GM19463 (cell line): ENCODE measurements around the gene SPNS1.
"Not testable (repeated sequence)": the region's sequence is repeated elsewhere in the genome, so short reads cannot be mapped to it uniquely, and the experiment has no call there.

Experiments used
- ATAC-seq: cut with Tn5 transposase; IDR thresholded peaks from one replicate; pipeline ENCODE4 v1.9.1; 2021; ENCODE audit warnings: mild to moderate bottlenecking, moderate library complexity; ENCODE audit not compliant: unreplicated experiment

Gene SPNS1

DNA sequence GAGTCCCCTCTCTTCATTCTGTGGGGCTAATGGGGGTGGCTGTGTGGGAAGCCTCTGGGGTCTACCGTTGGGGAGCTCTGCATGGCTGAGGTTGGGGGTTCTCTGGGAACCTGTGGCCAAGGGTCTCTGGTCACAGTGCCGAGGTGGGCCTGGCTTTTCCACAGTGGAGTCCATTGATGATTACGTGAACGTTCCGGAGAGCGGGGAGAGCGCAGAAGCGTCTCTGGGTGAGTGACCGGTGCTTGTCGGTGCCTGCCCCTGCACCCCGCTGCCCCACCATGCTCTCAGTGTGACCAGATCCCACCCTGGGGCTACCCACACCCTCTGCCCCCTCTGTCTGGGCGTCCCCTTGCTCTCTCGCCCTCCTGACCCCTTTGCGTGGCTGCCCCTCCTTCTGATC is 14.8 kb downstream of the SPNS1 start:
- ATAC-seq = no peak

DNA sequence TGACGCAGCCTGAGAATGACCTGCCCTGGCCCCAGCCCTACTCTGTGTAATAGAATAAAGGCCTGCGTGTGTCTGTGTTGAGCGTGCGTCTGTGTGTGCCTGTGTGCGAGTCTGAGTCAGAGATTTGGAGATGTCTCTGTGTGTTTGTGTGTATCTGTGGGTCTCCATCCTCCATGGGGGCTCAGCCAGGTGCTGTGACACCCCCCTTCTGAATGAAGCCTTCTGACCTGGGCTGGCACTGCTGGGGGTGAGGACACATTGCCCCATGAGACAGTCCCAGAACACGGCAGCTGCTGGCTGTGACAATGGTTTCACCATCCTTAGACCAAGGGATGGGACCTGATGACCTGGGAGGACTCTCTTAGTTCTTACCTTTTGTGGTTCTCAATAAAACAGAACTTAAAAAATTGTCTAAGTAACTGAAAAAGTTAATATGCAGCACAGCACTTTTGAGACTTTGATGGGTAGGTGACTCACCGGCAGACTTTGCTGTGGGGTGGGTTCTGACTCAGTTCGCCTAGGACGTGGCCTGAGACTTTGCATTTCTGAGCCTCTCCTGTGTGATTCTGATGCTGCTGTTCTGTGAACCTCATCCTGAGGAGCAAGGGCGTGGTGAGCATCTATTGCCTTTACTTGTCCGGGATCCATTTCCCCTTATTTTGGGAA is 15.9 kb downstream of the SPNS1 start:
- ATAC-seq = no peak

- ATAC-seq = no peak
Measured at GRCh38 chr16:28991687-28992086, 17.1 kb downstream of the SPNS1 start.

DNA sequence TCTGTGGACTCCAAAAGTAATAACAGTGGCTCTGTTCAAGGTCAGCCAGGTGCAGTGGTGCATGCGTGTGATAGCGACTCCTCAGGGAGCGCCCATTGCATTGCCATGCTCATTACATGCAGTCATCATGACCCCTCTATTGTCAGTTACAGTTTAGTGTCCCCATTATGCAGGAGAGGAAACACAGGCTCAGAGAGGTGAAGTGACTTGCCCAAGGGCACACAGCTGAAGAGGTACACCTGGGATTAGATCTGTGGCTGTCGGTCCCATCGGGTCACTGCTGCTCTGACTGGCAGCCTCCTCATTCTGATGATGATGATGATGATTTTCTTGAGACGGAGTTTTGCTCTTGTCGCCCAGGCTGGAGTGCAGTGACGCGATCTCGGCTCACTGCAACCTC is 17.9 kb downstream of the SPNS1 start:
- ATAC-seq = no peak

- ATAC-seq = no peak
Measured at GRCh38 chr16:28998837-28999236, 24.3 kb downstream of the SPNS1 start.

GRCh38 chr16:28999577-28999976 is 25.0 kb downstream of the SPNS1 start:
- no peak for ATAC-seq

GRCh38 chr16:29000019-29000418 is 25.4 kb downstream of the SPNS1 start:
- no peak for ATAC-seq

- not testable (repeated sequence) for ATAC-seq
Measured at GRCh38 chr16:29004496-29005139, 30.0 kb downstream of the SPNS1 start.

- ATAC-seq = no peak
Measured at GRCh38 chr16:29007730-29008593, 33.4 kb downstream of the SPNS1 start.

DNA sequence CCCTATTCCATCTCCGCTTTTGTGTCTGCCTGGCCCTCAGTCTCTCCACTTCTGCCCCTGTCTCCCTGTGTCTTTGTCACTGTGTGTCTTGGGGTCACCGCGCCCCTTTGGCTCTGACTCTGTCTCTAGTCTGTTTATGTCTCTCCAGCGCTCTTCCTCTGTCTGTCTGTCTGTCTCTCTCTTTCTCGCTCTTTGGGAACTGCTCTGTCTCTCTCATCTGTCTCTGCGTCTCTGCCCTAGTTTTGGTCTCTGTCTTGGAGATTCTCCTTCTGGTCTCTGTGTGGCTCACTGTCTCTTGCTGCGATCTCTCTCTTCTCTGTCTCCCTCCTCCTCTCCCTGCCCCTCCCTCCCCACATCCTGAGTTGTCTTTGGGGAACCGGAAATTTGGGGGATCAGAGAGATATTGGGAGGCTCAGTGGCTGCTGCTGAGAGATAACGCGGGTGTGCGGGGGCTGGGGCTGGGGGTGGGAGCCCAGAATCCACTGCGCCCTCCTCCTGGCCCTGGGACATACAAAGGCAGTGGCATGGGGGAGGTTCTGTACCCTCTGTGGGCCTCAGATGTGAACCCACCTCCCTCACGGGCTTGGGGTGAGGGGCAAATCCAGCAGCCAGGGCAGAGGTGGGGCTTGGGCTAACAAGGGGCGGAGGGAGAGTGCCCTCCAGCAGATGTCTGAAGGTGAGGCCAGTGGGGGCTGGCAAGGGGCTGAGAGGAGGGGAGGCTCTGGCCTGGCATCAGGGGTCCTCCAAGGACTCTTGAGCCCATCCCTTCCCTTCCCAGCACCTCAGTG is 34.7 kb downstream of the SPNS1 start:
- no peak for ATAC-seq

DNA sequence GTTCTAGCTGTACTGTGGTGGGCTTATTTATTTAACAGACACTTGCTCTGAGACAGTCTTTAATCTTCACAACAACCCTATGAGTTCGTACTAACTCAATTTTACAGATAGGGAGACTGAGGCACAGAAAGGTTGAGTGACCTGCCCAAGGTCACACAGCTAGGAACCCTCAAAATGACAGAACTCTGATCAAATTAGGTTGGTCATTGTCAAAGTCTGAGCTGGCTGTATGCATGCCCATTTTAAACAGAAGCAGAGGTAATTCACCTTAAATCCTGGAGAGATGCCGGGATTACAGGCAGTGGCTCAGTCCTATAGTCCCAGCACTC is 35.2 kb downstream of the SPNS1 start:
- no peak for ATAC-seq

- ATAC-seq = no peak
Measured at GRCh38 chr16:29011112-29011511, 36.5 kb downstream of the SPNS1 start.

DNA sequence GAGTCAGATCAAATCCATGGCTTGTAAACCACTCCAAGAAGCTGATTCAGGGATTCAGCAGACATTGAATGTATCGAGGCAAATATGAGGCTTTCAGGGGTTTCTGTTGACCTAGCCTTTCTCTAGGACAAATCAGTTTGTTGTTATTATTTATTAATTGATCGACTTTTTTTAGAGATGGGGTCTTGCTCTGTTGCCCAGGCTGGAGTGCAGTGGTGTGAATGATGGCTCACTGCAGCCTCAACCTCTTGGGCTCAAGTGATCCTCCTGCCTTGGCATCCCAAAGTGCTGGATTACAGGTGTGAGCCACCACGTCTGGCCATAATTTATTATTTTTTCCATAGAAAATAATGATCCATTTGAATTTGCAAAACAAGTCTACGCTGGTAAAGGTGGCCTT is 37.3 kb downstream of the SPNS1 start:
- no peak for ATAC-seq

- no peak for ATAC-seq
Measured at GRCh38 chr16:29012913-29013553, 38.5 kb downstream of the SPNS1 start.

GRCh38 chr16:29014561-29015069 is 40.0 kb downstream of the SPNS1 start:
- no peak for ATAC-seq

GRCh38 chr16:29022196-29022595 is 47.6 kb downstream of the SPNS1 start:
- no peak for ATAC-seq

GRCh38 chr16:29023279-29024277 is 49.0 kb downstream of the SPNS1 start:
- ATAC-seq = no peak

GRCh38 chr16:29024278-29024677 is 49.7 kb downstream of the SPNS1 start:
- no peak for ATAC-seq

DNA sequence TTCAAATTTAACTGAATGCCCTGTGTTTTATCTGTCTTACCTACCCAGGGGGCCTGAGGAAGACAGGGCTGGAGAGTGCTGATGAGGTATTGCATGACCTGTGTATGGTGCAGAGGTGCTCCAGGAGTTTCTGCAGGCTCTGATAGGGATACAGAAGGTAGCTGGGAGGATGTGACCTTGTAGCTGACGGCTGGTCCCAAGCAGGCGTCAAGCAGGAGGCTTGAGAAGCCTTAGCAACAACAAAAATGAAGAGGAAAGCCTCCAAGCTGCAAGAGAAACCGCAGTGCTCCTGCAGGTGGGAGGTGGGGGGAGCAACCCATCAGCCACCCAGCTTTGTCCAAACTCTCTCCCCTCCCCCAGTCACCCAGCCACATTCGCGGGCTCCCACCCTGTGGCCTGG is 50.6 kb downstream of the SPNS1 start:
- ATAC-seq = no peak
